SK-N-SH treated with all-trans-retinoic acid at 6 μM for 48 hours (cell line): ENCODE measurements around the gene PALB2.

Source experiments
- PATZ1 ChIP-seq: fragments of 250-450 bp; sonication (Bioruptor Pico); IDR thresholded peaks from 2 replicates; pipeline ENCODE4 v1.8.0; 2020; ENCODE audit warnings: mild to moderate bottlenecking, moderate library complexity, borderline replicate concordance
- POU6F1 ChIP-seq: fragments of 250-450 bp; sonication (Bioruptor Pico); IDR thresholded peaks from 2 replicates; pipeline ENCODE4 v1.8.0; 2021; ENCODE audit warnings: low read depth, mild to moderate bottlenecking, moderate library complexity, borderline replicate concordance
- RARB ChIP-seq: fragments of 250-450 bp; sonication (Bioruptor Pico); IDR thresholded peaks from 2 replicates; pipeline ENCODE4 v1.8.0; 2021; ENCODE audit warnings: mild to moderate bottlenecking, moderate library complexity
- SNAI2 ChIP-seq: fragments of 250-450 bp; sonication (Bioruptor Pico); IDR thresholded peaks from 2 replicates; pipeline ENCODE4 v1.5.0; 2020; ENCODE audit warnings: mild to moderate bottlenecking, moderate library complexity
- ZNF565 ChIP-seq: fragments of 450-650 bp; formaldehyde crosslinking; conservative IDR thresholded peaks from 2 replicates; pipeline ENCODE4 v1.5.0; 2020; ENCODE audit warnings: low read depth, mild to moderate bottlenecking, moderate library complexity

GRCh38 chr16:23594186-23594585, 46.9 kb downstream of the PALB2 start:
- TF ChIP-seq PATZ1 (CRISPR knock-in tag) (no peak), ZNF565 (CRISPR knock-in tag) (no peak), POU6F1 (CRISPR knock-in tag) (no peak), RARB (CRISPR knock-in tag) (no peak), SNAI2 (CRISPR knock-in tag) (no peak)
